ENCODE measurements around the gene EXOC3. TPM values are rescaled to one million over a fixed set of nuclear protein-coding genes. Genes with fewer than 3 reads are reported as not detected.
"Not testable (repeated sequence)": the region's sequence is repeated elsewhere in the genome, so short reads cannot be mapped to it uniquely, and the experiment has no call there.

Gene EXOC3
- total RNA-seq, 1 donor from 2014 or later: 29.2 TPM

- Histone ChIP-seq H3K36me3 (ENCODE audit: control insufficient read depth in 3 of 3, insufficient read depth in 3 of 3, low read length in 3 of 3) (peaks cover 8 to 16% (median 14%) of the 10 kb centered on the region in 3 donors), H3K27me3 (ENCODE audit: control insufficient read depth in 3 of 3, insufficient read depth in 3 of 3, low read length in 3 of 3) (peaks cover 19 to 21% (median 20%) of the 10 kb centered on the region in 3 donors), H3K4me1 (ENCODE audit: control insufficient read depth in 3 of 3, insufficient read depth in 3 of 3, low read length in 3 of 3) (peaks cover 21 to 36% (median 21%) of the 10 kb centered on the region in 3 donors), H3K4me3 (ENCODE audit: low read length in 3 of 3) (peak overlapping the region; percentile 66 to 81 (median 79)), H3K9me3 (ENCODE audit: control insufficient read depth in 3 of 3, low read length in 3 of 3) (no peaks in the 10 kb centered on the region), H3K27ac (ENCODE audit: low read depth, low read length) (no peak overlapping the region), H3K9ac (ENCODE audit: low read depth in 1 of 3, low read length in 3 of 3) (peak overlapping the region; percentile 80 to 92 (median 86))
These were observed 28.7 kb downstream of the EXOC3 start for GRCh38 chr5:471750-472058.

DNA sequence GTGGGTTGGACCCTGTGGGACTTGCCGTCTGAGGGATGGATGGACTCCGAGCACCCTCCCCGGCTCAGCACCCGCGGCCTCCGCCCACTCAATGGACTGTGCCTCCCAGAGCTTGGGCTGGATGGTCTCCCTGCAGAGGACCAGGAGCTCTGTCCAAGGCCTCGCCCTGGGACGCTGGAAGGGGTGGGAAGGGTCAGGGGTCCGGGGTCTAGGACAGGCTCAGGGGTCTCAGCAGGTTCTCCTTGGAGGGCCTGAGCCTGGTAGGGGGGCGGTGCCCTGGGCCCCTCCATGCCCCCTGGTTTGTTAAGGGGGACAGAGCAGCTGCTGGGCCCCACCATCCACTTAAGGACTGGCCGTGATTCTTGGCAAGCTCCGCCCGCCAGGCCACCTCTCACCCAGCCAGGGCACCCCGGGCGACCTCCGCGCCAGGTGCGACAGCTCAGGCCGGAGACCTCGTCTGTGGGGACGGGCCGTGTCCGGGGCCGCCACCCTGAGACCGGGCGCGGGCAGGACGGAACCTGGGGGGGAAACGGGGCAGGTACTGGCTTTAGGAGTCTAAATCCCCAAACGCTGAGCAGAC is 29.2 kb downstream of the EXOC3 start:
- Histone ChIP-seq H3K4me1 (ENCODE audit: control insufficient read depth in 3 of 3, insufficient read depth in 3 of 3, low read length in 3 of 3) (peaks cover 21 to 36% (median 21%) of the 10 kb centered on the region in 3 donors), H3K27me3 (ENCODE audit: control insufficient read depth in 3 of 3, insufficient read depth in 3 of 3, low read length in 3 of 3) (peaks cover 24 to 26% (median 25%) of the 10 kb centered on the region in 3 donors), H3K36me3 (ENCODE audit: control insufficient read depth in 3 of 3, insufficient read depth in 3 of 3, low read length in 3 of 3) (peaks cover 4 to 12% (median 9%) of the 10 kb centered on the region in 3 donors), H3K9me3 (ENCODE audit: control insufficient read depth in 3 of 3, low read length in 3 of 3) (no peaks in the 10 kb centered on the region), H3K27ac (ENCODE audit: low read depth, low read length) (peak overlapping the region; percentile 74), H3K4me3 (ENCODE audit: low read length in 3 of 3) (peak overlapping the region; percentile 66 to 81 (median 79)), H3K9ac (ENCODE audit: low read depth in 1 of 3, low read length in 3 of 3) (peak overlapping the region; percentile 80 to 92 (median 86))

- H3K4me3 ChIP-seq (ENCODE audit: low read length in 3 of 3): peak overlapping the region; percentile 66 to 81 (median 79)
- peaks cover 28 to 33% (median 32%) of the 10 kb centered on the region in 3 donors for H3K27me3 ChIP-seq (ENCODE audit: control insufficient read depth in 3 of 3, insufficient read depth in 3 of 3, low read length in 3 of 3)
- peak overlapping the region; percentile 80 to 92 (median 86) for H3K9ac ChIP-seq (ENCODE audit: low read depth in 1 of 3, low read length in 3 of 3)
- H3K4me1 ChIP-seq (ENCODE audit: control insufficient read depth in 3 of 3, insufficient read depth in 3 of 3, low read length in 3 of 3): peaks cover 21 to 36% (median 21%) of the 10 kb centered on the region in 3 donors
- H3K27ac ChIP-seq (ENCODE audit: low read depth, low read length): peak overlapping the region; percentile 74
- H3K9me3 ChIP-seq (ENCODE audit: control insufficient read depth in 3 of 3, low read length in 3 of 3): no peaks in the 10 kb centered on the region
- peaks cover 4 to 11% (median 9%) of the 10 kb centered on the region in 3 donors for H3K36me3 ChIP-seq (ENCODE audit: control insufficient read depth in 3 of 3, insufficient read depth in 3 of 3, low read length in 3 of 3)
These were observed 29.9 kb downstream of the EXOC3 start for GRCh38 chr5:472656-473550.

- Histone ChIP-seq H3K9ac (ENCODE audit: low read depth in 1 of 3, low read length in 3 of 3) (peak overlapping the region; percentile 33 to 84 (median 78)), H3K36me3 (ENCODE audit: control insufficient read depth in 3 of 3, insufficient read depth in 3 of 3, low read length in 3 of 3) (peaks cover 4 to 11% (median 9%) of the 10 kb centered on the region in 3 donors), H3K4me3 (ENCODE audit: low read length in 3 of 3) (peak overlapping the region; percentile 66 to 77 (median 77)), H3K27me3 (ENCODE audit: control insufficient read depth in 3 of 3, insufficient read depth in 3 of 3, low read length in 3 of 3) (peaks cover 32 to 41% (median 40%) of the 10 kb centered on the region in 3 donors), H3K9me3 (ENCODE audit: control insufficient read depth in 3 of 3, low read length in 3 of 3) (no peaks in the 10 kb centered on the region), H3K27ac (ENCODE audit: low read depth, low read length) (no peak overlapping the region), H3K4me1 (ENCODE audit: control insufficient read depth in 3 of 3, insufficient read depth in 3 of 3, low read length in 3 of 3) (peaks cover 21 to 36% (median 21%) of the 10 kb centered on the region in 3 donors)
These were observed 30.7 kb downstream of the EXOC3 start for GRCh38 chr5:473551-474192.

DNA sequence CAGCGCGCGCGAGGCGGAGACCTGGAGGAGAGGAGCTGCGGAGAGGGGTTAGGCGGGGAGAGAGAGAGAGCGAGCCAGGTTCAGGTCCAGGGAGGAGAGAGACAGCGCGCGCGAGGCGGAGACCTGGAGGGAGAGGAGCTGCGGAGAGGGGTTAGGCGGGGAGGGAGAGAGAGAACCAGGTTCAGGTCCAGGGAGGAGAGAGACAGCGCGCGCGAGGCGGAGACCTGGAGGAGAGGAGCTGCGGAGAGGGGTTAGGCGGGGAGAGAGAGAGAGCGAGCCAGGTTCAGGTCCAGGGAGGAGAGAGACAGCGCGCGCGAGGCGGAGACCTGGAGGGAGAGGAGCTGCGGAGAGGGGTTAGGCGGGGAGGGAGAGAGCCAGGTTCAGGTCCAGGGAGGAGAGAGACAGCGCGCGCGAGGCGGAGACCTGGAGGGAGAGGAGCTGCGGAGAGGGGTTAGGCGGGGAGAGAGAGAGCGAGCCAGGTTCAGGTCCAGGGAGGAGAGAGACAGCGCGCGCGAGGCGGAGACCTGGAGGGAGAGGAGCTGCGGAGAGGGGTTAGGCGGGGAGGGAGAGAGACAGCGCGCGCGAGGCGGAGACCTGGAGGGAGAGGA is 31.4 kb downstream of the EXOC3 start:
- peaks cover 38 to 47% (median 47%) of the 10 kb centered on the region in 3 donors for H3K27me3 ChIP-seq (ENCODE audit: control insufficient read depth in 3 of 3, insufficient read depth in 3 of 3, low read length in 3 of 3)
- H3K27ac ChIP-seq (ENCODE audit: low read depth, low read length); H3K9me3 ChIP-seq (ENCODE audit: control insufficient read depth in 3 of 3, low read length in 3 of 3): not testable (repeated sequence)
- H3K4me3 ChIP-seq (ENCODE audit: low read length in 3 of 3): peak overlapping the region; percentile 29 to 77 (median 66)
- H3K9ac ChIP-seq (ENCODE audit: low read depth in 1 of 3, low read length in 3 of 3): peak overlapping the region in 1 of 3 donors; percentile 84
- peaks cover 21 to 36% (median 21%) of the 10 kb centered on the region in 3 donors for H3K4me1 ChIP-seq (ENCODE audit: control insufficient read depth in 3 of 3, insufficient read depth in 3 of 3, low read length in 3 of 3)
- peaks cover 4 to 11% (median 7%) of the 10 kb centered on the region in 3 donors for H3K36me3 ChIP-seq (ENCODE audit: control insufficient read depth in 3 of 3, insufficient read depth in 3 of 3, low read length in 3 of 3)

DNA sequence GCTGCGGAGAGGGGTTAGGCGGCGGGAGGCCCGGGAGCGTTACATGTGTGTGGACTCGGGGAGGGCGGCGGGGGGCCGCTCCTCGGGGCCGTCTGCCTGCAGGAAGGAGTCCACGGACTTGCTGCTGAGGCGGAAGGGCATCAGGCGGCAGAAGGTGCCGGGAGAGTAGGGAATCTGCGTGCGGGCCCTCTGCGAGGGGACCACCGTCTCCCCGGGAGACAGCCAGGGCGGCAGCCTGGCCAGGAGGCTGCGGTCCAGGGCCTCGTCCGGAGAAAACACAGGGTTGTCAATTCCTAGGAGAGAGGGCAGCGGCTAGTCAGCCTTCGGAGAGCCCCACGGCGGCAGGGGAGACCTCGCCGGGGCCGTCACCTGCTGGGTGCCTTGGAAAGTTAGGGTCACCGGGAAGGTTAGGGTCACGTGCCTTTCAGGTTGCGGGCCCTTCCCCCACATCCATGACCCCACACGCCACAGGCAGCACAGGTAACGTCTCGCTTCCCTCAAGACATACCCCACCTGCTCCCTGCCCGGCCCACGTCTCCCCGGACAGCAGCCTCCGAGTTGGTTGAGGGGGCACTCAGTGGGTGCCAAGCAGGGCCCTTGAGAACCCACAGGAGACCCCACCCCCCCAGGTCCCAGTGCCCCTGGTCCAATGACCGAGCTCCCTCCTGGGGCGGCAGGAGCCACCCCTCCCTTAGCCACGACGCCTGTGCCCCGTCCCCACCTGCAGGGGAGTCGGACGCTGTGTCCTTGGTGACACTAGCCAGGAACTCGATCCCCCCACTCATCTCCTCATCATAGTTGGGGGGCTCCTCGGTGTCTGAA is 32.1 kb downstream of the EXOC3 start:
- Histone ChIP-seq H3K9ac (ENCODE audit: low read depth in 1 of 3, low read length in 3 of 3) (peak overlapping the region in 1 of 3 donors; percentile 8), H3K4me1 (ENCODE audit: control insufficient read depth in 3 of 3, insufficient read depth in 3 of 3, low read length in 3 of 3) (peaks cover 21 to 36% (median 21%) of the 10 kb centered on the region in 3 donors), H3K9me3 (ENCODE audit: control insufficient read depth in 3 of 3, low read length in 3 of 3) (no peaks in the 10 kb centered on the region), H3K4me3 (ENCODE audit: low read length in 3 of 3) (peak overlapping the region in 2 of 3 donors; percentile 7 to 54), H3K27ac (ENCODE audit: low read depth, low read length) (no peak overlapping the region), H3K27me3 (ENCODE audit: control insufficient read depth in 3 of 3, insufficient read depth in 3 of 3, low read length in 3 of 3) (peaks cover 45 to 55% (median 54%) of the 10 kb centered on the region in 3 donors), H3K36me3 (ENCODE audit: control insufficient read depth in 3 of 3, insufficient read depth in 3 of 3, low read length in 3 of 3) (peaks cover 4 to 7% (median 5%) of the 10 kb centered on the region in 3 donors)

DNA sequence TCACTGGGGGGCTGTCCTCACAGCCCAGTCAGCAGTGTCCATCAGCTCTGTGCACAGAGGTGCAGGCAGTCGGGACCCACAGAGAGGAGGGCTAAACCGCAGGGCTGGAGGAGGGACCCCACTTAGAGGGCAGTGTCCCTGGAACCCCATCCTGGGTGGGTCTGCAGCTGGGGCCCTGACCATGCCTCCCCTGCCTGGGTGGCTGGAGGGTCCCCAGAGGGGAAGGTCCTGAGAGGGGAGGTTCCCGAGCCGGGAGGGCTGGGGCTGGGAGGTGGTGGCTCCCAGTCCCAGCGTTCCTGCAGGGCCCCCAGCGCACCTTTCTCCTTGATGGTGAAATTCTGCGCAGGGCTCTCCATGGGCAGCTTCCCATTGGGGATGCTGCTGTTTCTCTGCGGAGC is 32.7 kb downstream of the EXOC3 start:
- peaks cover 4 to 6% (median 5%) of the 10 kb centered on the region in 3 donors for H3K36me3 ChIP-seq (ENCODE audit: control insufficient read depth in 3 of 3, insufficient read depth in 3 of 3, low read length in 3 of 3)
- H3K4me1 ChIP-seq (ENCODE audit: control insufficient read depth in 3 of 3, insufficient read depth in 3 of 3, low read length in 3 of 3): peaks cover 21 to 36% (median 21%) of the 10 kb centered on the region in 3 donors
- no peak overlapping the region for H3K4me3 ChIP-seq (ENCODE audit: low read length in 3 of 3)
- H3K9me3 ChIP-seq (ENCODE audit: control insufficient read depth in 3 of 3, low read length in 3 of 3): no peaks in the 10 kb centered on the region
- no peak overlapping the region for H3K9ac ChIP-seq (ENCODE audit: low read depth in 1 of 3, low read length in 3 of 3)
- H3K27me3 ChIP-seq (ENCODE audit: control insufficient read depth in 3 of 3, insufficient read depth in 3 of 3, low read length in 3 of 3): peaks cover 52 to 61% (median 60%) of the 10 kb centered on the region in 3 donors
- no peak overlapping the region for H3K27ac ChIP-seq (ENCODE audit: low read depth, low read length)

DNA sequence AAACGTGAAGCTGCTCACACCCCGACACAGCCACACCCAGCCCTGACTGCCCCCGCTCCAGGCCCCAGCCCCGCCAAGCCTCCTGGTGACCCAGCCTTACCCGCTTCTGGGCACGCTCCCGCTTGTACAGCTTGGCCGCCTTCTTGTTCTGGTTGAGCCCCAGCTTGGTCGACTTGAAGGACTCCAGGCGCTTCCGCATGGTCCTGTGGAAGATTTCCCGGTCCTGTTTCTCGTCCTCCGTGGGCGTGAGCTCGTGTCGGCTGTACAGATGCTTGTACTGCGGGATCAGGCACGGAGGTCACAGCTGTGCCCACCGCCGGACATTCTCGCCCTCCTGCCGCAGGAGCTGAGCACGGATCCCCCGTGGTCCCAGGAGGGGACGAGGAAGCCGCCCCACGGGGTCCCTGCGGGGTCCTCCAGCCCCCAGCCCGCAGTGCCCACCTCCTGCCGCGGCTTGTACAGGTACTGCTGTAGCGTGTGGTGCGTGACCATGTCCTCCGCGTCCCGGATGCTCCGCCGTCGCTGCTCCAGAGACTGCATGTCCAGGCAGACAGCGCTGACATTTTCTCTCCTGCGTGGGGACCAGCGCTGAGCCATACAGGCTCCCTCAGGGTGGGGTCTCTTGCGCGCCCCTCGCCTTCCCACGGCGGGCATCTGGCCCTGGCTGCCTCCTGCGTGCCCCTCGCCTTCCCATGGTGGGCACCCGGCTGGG is 33.3 kb downstream of the EXOC3 start:
- H3K4me1 ChIP-seq (ENCODE audit: control insufficient read depth in 3 of 3, insufficient read depth in 3 of 3, low read length in 3 of 3): peaks cover 19 to 33% (median 19%) of the 10 kb centered on the region in 3 donors
- H3K27me3 ChIP-seq (ENCODE audit: control insufficient read depth in 3 of 3, insufficient read depth in 3 of 3, low read length in 3 of 3): peaks cover 55 to 66% (median 65%) of the 10 kb centered on the region in 3 donors
- no peak overlapping the region for H3K27ac ChIP-seq (ENCODE audit: low read depth, low read length)

More for the DNA sequence above, 33.3 kb downstream of the EXOC3 start:
- Histone ChIP-seq H3K36me3 (ENCODE audit: control insufficient read depth in 3 of 3, insufficient read depth in 3 of 3, low read length in 3 of 3) (peaks cover 0 to 1% (median under 1%) of the 10 kb centered on the region in 3 donors), H3K9me3 (ENCODE audit: control insufficient read depth in 3 of 3, low read length in 3 of 3) (no peaks in the 10 kb centered on the region), H3K9ac (ENCODE audit: low read depth in 1 of 3, low read length in 3 of 3) (no peak overlapping the region), H3K4me3 (ENCODE audit: low read length in 3 of 3) (no peak overlapping the region)

Measured in skeletal muscle tissue (tissue), 4 donors.